Ishikawa (cell line): Measurements from ENCODE around the gene ATG14.

Source experiments
- CEBPB ChIP-seq: IDR thresholded peaks from 2 replicates; pipeline ENCODE4 v1.6.1; 2012
- CREB1 ChIP-seq: IDR thresholded peaks from 2 replicates; pipeline ENCODE4 v1.6.1; 2012; ENCODE audit warnings: low read depth
- EGR1 ChIP-seq: IDR thresholded peaks from 2 replicates; pipeline ENCODE4 v1.6.1; 2012
- FOXM1 ChIP-seq: IDR thresholded peaks from 2 replicates; pipeline ENCODE4 v1.6.1; 2012; ENCODE audit warnings: low read depth, borderline replicate concordance
- RAD21 ChIP-seq: IDR thresholded peaks from 2 replicates; pipeline ENCODE4 v1.6.1; 2012; ENCODE audit warnings: low read depth
- TAF1 ChIP-seq: IDR thresholded peaks from 2 replicates; pipeline ENCODE4 v1.6.1; 2012; ENCODE audit warnings: low read depth, mild to moderate bottlenecking
- TEAD4 ChIP-seq: IDR thresholded peaks from 2 replicates; pipeline ENCODE4 v1.6.1; 2012
- YY1 ChIP-seq: IDR thresholded peaks from 2 replicates; pipeline ENCODE4 v1.6.1; 2012; ENCODE audit warnings: low read depth
- ZBTB7A ChIP-seq: IDR thresholded peaks from 2 replicates; pipeline ENCODE4 v1.6.1; 2012; ENCODE audit warnings: low read depth
- TF ChIP-seq, protein P1 (sequence below): IDR thresholded peaks from 2 replicates; pipeline ENCODE4 v1.6.1; 2012
- TF ChIP-seq, protein P2 (sequence below): IDR thresholded peaks from 2 replicates; pipeline ENCODE4 v1.6.1; 2012; ENCODE audit warnings: low read depth, mild to moderate bottlenecking

DNA sequence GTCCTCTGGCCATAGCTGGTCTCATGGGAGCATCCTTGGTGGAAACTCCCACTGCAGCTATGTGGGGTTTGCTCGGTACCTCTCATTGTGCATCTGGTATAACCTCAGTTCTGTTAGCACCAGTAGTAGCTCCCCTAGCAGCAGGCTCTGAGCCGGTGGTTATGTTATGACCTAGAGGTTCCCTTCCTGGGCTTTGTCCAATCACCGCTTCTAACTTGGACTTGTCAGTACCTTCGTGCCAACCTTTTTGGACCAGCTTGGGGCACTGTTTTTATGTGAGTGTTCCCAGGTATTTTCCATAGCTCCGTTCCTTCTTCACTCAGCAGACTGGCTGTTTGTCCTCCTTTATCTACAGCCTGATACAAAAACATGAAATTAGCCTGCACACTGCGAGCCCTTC, 55.7 kb downstream of the ATG14 start:
- TF ChIP-seq YY1 (no peak), TAF1 (no peak), RAD21 (no peak), CREB1 (no peak), CEBPB (no peak), FOXM1 (no peak), EGR1 (no peak), ZBTB7A (no peak), TEAD4 (no peak)
- TF ChIP-seq, protein P1, sequence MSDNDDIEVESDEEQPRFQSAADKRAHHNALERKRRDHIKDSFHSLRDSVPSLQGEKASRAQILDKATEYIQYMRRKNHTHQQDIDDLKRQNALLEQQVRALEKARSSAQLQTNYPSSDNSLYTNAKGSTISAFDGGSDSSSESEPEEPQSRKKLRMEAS = no peak
- TF ChIP-seq, protein P2, sequence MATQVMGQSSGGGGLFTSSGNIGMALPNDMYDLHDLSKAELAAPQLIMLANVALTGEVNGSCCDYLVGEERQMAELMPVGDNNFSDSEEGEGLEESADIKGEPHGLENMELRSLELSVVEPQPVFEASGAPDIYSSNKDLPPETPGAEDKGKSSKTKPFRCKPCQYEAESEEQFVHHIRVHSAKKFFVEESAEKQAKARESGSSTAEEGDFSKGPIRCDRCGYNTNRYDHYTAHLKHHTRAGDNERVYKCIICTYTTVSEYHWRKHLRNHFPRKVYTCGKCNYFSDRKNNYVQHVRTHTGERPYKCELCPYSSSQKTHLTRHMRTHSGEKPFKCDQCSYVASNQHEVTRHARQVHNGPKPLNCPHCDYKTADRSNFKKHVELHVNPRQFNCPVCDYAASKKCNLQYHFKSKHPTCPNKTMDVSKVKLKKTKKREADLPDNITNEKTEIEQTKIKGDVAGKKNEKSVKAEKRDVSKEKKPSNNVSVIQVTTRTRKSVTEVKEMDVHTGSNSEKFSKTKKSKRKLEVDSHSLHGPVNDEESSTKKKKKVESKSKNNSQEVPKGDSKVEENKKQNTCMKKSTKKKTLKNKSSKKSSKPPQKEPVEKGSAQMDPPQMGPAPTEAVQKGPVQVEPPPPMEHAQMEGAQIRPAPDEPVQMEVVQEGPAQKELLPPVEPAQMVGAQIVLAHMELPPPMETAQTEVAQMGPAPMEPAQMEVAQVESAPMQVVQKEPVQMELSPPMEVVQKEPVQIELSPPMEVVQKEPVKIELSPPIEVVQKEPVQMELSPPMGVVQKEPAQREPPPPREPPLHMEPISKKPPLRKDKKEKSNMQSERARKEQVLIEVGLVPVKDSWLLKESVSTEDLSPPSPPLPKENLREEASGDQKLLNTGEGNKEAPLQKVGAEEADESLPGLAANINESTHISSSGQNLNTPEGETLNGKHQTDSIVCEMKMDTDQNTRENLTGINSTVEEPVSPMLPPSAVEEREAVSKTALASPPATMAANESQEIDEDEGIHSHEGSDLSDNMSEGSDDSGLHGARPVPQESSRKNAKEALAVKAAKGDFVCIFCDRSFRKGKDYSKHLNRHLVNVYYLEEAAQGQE = no peak
